Measurements from ENCODE around the gene IGSF9B.

IGSF9B gene

DNA sequence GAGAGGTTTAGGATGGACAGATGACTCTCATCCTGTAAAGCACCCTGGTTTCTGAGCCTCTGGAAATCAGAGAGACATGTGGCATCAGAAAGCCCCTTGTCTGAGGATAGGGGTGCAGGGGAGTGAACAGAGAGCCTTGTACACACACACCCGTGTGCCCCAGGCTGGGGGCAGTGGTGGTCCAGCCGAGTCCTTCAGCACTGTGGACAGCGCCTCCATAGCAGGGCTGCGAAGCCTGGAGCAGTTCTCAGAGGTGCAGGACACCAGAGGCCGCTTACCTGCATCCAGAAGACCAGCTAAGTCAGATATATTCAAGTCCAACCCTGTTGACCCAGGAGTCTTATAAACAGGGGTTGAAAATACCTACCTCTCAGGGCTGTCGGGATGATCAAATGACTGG, 11.5 kb upstream of the IGSF9B start:
- TF ChIP-seq, protein P1, sequence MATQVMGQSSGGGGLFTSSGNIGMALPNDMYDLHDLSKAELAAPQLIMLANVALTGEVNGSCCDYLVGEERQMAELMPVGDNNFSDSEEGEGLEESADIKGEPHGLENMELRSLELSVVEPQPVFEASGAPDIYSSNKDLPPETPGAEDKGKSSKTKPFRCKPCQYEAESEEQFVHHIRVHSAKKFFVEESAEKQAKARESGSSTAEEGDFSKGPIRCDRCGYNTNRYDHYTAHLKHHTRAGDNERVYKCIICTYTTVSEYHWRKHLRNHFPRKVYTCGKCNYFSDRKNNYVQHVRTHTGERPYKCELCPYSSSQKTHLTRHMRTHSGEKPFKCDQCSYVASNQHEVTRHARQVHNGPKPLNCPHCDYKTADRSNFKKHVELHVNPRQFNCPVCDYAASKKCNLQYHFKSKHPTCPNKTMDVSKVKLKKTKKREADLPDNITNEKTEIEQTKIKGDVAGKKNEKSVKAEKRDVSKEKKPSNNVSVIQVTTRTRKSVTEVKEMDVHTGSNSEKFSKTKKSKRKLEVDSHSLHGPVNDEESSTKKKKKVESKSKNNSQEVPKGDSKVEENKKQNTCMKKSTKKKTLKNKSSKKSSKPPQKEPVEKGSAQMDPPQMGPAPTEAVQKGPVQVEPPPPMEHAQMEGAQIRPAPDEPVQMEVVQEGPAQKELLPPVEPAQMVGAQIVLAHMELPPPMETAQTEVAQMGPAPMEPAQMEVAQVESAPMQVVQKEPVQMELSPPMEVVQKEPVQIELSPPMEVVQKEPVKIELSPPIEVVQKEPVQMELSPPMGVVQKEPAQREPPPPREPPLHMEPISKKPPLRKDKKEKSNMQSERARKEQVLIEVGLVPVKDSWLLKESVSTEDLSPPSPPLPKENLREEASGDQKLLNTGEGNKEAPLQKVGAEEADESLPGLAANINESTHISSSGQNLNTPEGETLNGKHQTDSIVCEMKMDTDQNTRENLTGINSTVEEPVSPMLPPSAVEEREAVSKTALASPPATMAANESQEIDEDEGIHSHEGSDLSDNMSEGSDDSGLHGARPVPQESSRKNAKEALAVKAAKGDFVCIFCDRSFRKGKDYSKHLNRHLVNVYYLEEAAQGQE (IDR thresholded peaks at IDR 0.05; ENCODE audit: low read depth): peak; percentile 84
- TF ChIP-seq CREB1 (IDR thresholded peaks at IDR 0.05; ENCODE audit: low read depth): no peak

DNA sequence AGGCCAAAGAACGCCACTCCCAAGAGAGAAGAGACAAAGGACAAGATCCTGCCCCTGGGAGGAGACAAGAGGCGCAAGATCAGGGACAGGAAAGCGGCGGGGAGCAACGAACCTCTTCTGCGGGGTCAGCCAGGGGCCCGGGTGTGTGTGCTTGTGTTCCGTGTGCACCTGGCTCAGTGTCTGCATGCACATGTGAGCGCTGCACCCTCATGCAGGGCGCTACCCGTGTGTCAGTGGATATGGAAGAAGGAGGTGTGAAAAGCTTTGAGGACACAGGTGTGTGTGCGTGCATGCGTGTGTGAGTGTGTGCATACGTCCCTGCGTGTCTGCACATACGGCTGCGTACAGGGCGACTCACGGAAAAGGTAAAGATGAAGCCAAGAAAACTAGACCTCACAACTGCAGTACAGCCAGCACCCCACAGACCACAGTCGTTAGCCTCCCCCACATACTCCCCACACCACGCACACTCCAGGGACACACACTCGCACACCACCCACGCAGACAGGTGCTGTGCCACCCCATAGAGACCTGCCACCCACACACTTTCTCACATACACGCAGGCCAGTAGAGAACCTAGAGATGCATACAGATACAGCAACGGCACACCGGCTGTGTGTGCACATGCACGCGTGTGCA, 11.0 kb upstream of the IGSF9B start:
- TF ChIP-seq YY1 (IDR thresholded peaks at IDR 0.05; ENCODE audit: low read depth): no peak
- TF ChIP-seq NFIC (IDR thresholded peaks at IDR 0.05): no peak
- TF ChIP-seq TEAD4 (IDR thresholded peaks at IDR 0.05): no peak
- TF ChIP-seq, protein P2, sequence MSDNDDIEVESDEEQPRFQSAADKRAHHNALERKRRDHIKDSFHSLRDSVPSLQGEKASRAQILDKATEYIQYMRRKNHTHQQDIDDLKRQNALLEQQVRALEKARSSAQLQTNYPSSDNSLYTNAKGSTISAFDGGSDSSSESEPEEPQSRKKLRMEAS (IDR thresholded peaks at IDR 0.05): no peak
- TF ChIP-seq, protein P3, sequence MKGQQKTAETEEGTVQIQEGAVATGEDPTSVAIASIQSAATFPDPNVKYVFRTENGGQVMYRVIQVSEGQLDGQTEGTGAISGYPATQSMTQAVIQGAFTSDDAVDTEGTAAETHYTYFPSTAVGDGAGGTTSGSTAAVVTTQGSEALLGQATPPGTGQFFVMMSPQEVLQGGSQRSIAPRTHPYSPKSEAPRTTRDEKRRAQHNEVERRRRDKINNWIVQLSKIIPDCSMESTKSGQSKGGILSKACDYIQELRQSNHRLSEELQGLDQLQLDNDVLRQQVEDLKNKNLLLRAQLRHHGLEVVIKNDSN (IDR thresholded peaks at IDR 0.05): no peak
- no peak for TF ChIP-seq TAF1 (IDR thresholded peaks at IDR 0.05; ENCODE audit: low read depth)

DNA sequence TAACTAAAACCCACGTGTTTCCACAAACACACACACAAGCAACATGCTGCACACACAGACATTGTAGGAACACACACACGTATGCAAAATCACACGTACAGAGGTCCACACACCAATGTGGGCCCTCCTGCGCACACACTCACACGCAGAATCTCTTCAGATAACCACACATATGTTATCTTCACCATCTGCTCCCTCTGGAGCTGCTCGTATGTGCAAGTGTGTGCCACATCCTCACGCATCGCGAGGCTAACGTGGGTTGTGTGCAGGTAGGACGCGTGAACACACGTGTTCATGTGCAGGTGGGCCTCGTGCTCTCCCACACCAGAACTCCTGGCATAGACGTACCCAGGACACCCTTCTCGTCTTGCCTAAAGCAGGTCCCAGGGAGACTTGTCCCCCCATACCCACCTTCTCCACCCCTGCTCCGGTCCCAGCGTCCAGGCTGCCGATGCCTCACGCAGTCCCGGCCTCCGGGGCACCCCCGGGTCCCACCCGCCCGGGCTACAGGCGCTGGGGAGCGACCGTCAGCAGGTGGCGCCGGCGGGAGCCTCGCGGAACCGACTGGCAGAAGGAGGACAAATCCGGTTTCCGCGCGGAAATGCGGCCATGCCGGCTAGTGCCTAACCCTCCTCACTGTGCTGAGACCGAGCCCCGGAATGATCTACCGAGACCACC, 10.3 kb upstream of the IGSF9B start:
- TF ChIP-seq, protein P1 (IDR thresholded peaks at IDR 0.05; ENCODE audit: low read depth): no peak
- TF ChIP-seq, protein P3 (IDR thresholded peaks at IDR 0.05): no peak
- no peak for TF ChIP-seq TCF12 (IDR thresholded peaks at IDR 0.05; ENCODE audit: low read depth)
- TF ChIP-seq FOXM1 (IDR thresholded peaks at IDR 0.05; ENCODE audit: borderline replicate concordance, low read depth): no peak
- no peak for TF ChIP-seq NFIC (IDR thresholded peaks at IDR 0.05)
- no peak for TF ChIP-seq TEAD4 (IDR thresholded peaks at IDR 0.05)
- no peak for TF ChIP-seq EGR1 (IDR thresholded peaks at IDR 0.05)
- TF ChIP-seq ZBTB7A (IDR thresholded peaks at IDR 0.05; ENCODE audit: low read depth): no peak
- TF ChIP-seq TAF1 (IDR thresholded peaks at IDR 0.05; ENCODE audit: low read depth): no peak
- TF ChIP-seq, protein P2 (IDR thresholded peaks at IDR 0.05): no peak
- no peak for TF ChIP-seq RAD21 (IDR thresholded peaks at IDR 0.05; ENCODE audit: low read depth)
- no peak for TF ChIP-seq EP300 (IDR thresholded peaks at IDR 0.05; ENCODE audit: borderline replicate concordance)
- no peak for TF ChIP-seq CEBPB (IDR thresholded peaks at IDR 0.05)
- TF ChIP-seq YY1 (IDR thresholded peaks at IDR 0.05; ENCODE audit: low read depth): no peak
- no peak for TF ChIP-seq CREB1 (IDR thresholded peaks at IDR 0.05; ENCODE audit: low read depth)

DNA sequence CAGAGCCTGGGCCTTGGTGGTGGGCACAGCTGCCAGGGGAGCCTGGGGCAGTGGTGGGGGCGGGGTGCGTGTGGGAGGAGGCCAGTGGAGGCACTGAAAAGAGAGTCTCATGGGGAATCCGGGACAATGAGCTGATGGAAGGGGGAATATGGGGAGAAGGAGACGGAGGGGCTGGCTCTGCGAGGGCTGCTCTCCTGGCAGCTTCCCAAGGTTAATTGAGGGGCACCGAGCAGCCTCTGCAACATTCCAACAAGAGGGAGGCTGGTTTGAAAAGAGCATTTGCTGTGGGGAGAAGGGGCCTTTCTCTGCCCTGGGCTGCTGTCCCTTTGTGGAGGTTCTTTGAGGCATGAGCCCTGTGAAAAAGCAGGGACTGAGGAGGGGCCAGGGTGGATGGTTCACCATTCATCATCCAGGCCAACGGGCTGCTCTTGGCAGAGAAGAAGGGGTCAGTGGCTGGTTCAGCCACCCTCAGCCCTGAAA, 9.4 kb upstream of the IGSF9B start:
- TF ChIP-seq RAD21 (IDR thresholded peaks at IDR 0.05; ENCODE audit: low read depth) (no peak), EP300 (IDR thresholded peaks at IDR 0.05; ENCODE audit: borderline replicate concordance) (no peak), YY1 (IDR thresholded peaks at IDR 0.05; ENCODE audit: low read depth) (no peak), TEAD4 (IDR thresholded peaks at IDR 0.05) (no peak), FOXM1 (IDR thresholded peaks at IDR 0.05; ENCODE audit: borderline replicate concordance, low read depth) (no peak), TAF1 (IDR thresholded peaks at IDR 0.05; ENCODE audit: low read depth) (no peak), NFIC (IDR thresholded peaks at IDR 0.05) (no peak), TCF12 (IDR thresholded peaks at IDR 0.05; ENCODE audit: low read depth) (no peak), CREB1 (IDR thresholded peaks at IDR 0.05; ENCODE audit: low read depth) (no peak), CEBPB (IDR thresholded peaks at IDR 0.05) (no peak)
- TF ChIP-seq, protein P2 (IDR thresholded peaks at IDR 0.05): no peak
- TF ChIP-seq, protein P3 (IDR thresholded peaks at IDR 0.05): no peak

- no peak for TF ChIP-seq RAD21 (IDR thresholded peaks at IDR 0.05; ENCODE audit: low read depth)
- TF ChIP-seq ZBTB7A (IDR thresholded peaks at IDR 0.05; ENCODE audit: low read depth): no peak
- TF ChIP-seq YY1 (IDR thresholded peaks at IDR 0.05; ENCODE audit: low read depth): no peak
- TF ChIP-seq CEBPB (IDR thresholded peaks at IDR 0.05): no peak
- TF ChIP-seq, protein P3 (IDR thresholded peaks at IDR 0.05): no peak
- TF ChIP-seq FOXM1 (IDR thresholded peaks at IDR 0.05; ENCODE audit: borderline replicate concordance, low read depth): no peak
- no peak for TF ChIP-seq TAF1 (IDR thresholded peaks at IDR 0.05; ENCODE audit: low read depth)
- TF ChIP-seq NFIC (IDR thresholded peaks at IDR 0.05): no peak
- no peak for TF ChIP-seq EP300 (IDR thresholded peaks at IDR 0.05; ENCODE audit: borderline replicate concordance)
Measured at GRCh38 chr11:133965031-133965601, 8.3 kb upstream of the IGSF9B start.

All from Ishikawa (cell line).